ENCODE results near the gene KRT13.

DNA sequence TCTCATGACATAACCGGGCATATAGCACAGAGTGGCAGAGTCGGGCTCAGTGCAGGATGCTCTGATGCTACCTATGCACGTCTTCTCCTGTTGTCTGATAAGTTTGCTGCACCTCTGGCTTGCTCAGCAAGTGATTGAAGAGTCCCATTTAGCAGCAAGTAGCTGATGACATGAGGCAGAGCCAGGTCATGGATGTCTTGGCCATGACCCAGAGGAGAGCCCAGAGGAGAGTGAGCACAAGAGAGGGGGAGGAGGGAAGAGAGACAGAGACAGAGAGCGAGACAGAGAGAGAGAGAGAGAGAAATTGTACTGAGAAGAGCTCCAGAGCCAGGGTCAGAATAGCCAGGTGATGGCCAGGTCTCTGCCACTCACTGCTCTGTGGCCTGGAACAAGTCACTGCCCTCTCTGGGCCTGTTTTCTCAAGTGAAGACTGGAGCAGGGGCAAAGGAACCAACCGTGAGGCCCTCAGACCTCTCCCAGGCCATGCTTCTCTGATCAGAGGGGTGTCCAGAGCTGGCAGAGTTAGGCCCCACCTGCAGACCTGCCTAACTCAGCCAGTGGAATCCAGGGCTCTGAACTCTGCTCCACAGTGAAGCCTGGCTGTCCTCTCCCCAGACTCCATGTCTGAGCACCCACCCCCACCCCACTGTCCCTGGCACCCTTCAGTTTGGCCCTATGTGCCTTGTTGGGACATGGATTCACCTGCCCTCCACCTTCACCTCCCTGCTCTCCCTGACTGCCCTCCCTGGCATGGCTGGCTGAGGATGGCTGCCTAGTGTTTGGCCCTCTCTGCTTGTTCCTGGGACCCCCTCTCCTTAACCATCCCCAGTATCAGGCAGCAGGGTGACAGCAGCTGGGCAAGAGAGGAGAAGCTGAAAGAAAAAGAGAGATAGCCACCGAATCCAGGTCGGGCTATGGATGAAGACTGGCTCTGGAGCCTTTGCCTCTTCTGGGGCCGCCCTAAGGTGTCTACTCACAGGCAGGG is 20.2 kb downstream of the KRT13 start:
- TF ChIP-seq ZFP3 (CRISPR knock-in tag; IDR thresholded peaks at IDR 0.05), result no peak
- no peak for TF ChIP-seq BACH2 (CRISPR knock-in tag; IDR thresholded peaks at IDR 0.05; ENCODE audit: borderline replicate concordance)
- no peak for TF ChIP-seq CSDC2 (CRISPR knock-in tag; IDR thresholded peaks at IDR 0.05)
- no peak for TF ChIP-seq ZNF8 (CRISPR knock-in tag; IDR thresholded peaks at IDR 0.05)
- TF ChIP-seq, protein P1, sequence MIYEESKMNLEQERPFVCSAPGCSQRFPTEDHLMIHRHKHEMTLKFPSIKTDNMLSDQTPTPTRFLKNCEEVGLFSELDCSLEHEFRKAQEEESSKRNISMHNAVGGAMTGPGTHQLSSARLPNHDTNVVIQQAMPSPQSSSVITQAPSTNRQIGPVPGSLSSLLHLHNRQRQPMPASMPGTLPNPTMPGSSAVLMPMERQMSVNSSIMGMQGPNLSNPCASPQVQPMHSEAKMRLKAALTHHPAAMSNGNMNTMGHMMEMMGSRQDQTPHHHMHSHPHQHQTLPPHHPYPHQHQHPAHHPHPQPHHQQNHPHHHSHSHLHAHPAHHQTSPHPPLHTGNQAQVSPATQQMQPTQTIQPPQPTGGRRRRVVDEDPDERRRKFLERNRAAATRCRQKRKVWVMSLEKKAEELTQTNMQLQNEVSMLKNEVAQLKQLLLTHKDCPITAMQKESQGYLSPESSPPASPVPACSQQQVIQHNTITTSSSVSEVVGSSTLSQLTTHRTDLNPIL (CRISPR knock-in tag; IDR thresholded peaks at IDR 0.05; ENCODE audit: low read depth), result no peak
- no peak for TF ChIP-seq ARNTL (CRISPR knock-in tag; IDR thresholded peaks at IDR 0.05; ENCODE audit: borderline replicate concordance, low read depth)
- no peak for TF ChIP-seq ZNF565 (CRISPR knock-in tag; conservative IDR thresholded peaks at IDR 0.05; ENCODE audit: low read depth)
- TF ChIP-seq ZNF70 (CRISPR knock-in tag; IDR thresholded peaks at IDR 0.05), result no peak
- TF ChIP-seq, protein P2, sequence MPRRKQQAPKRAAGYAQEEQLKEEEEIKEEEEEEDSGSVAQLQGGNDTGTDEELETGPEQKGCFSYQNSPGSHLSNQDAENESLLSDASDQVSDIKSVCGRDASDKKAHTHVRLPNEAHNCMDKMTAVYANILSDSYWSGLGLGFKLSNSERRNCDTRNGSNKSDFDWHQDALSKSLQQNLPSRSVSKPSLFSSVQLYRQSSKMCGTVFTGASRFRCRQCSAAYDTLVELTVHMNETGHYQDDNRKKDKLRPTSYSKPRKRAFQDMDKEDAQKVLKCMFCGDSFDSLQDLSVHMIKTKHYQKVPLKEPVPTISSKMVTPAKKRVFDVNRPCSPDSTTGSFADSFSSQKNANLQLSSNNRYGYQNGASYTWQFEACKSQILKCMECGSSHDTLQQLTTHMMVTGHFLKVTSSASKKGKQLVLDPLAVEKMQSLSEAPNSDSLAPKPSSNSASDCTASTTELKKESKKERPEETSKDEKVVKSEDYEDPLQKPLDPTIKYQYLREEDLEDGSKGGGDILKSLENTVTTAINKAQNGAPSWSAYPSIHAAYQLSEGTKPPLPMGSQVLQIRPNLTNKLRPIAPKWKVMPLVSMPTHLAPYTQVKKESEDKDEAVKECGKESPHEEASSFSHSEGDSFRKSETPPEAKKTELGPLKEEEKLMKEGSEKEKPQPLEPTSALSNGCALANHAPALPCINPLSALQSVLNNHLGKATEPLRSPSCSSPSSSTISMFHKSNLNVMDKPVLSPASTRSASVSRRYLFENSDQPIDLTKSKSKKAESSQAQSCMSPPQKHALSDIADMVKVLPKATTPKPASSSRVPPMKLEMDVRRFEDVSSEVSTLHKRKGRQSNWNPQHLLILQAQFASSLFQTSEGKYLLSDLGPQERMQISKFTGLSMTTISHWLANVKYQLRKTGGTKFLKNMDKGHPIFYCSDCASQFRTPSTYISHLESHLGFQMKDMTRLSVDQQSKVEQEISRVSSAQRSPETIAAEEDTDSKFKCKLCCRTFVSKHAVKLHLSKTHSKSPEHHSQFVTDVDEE (CRISPR knock-in tag; IDR thresholded peaks at IDR 0.05), result no peak
- no peak for TF ChIP-seq GLIS3 (CRISPR knock-in tag; IDR thresholded peaks at IDR 0.05)
- no peak for TF ChIP-seq RARB (CRISPR knock-in tag; IDR thresholded peaks at IDR 0.05)
- TF ChIP-seq, protein P3, sequence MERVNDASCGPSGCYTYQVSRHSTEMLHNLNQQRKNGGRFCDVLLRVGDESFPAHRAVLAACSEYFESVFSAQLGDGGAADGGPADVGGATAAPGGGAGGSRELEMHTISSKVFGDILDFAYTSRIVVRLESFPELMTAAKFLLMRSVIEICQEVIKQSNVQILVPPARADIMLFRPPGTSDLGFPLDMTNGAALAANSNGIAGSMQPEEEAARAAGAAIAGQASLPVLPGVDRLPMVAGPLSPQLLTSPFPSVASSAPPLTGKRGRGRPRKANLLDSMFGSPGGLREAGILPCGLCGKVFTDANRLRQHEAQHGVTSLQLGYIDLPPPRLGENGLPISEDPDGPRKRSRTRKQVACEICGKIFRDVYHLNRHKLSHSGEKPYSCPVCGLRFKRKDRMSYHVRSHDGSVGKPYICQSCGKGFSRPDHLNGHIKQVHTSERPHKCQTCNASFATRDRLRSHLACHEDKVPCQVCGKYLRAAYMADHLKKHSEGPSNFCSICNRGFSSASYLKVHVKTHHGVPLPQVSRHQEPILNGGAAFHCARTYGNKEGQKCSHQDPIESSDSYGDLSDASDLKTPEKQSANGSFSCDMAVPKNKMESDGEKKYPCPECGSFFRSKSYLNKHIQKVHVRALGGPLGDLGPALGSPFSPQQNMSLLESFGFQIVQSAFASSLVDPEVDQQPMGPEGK (CRISPR knock-in tag; IDR thresholded peaks at IDR 0.05; ENCODE audit: borderline replicate concordance), result no peak
